HG02885 (cell line): ENCODE results near the gene OR2W3.

Source experiments
- ATAC-seq: cut with Tn5 transposase; IDR thresholded peaks from one replicate; pipeline ENCODE4 v1.9.1; 2021; ENCODE audit warnings: mild to moderate bottlenecking; ENCODE audit not compliant: unreplicated experiment, poor library complexity

OR2W3 gene

DNA sequence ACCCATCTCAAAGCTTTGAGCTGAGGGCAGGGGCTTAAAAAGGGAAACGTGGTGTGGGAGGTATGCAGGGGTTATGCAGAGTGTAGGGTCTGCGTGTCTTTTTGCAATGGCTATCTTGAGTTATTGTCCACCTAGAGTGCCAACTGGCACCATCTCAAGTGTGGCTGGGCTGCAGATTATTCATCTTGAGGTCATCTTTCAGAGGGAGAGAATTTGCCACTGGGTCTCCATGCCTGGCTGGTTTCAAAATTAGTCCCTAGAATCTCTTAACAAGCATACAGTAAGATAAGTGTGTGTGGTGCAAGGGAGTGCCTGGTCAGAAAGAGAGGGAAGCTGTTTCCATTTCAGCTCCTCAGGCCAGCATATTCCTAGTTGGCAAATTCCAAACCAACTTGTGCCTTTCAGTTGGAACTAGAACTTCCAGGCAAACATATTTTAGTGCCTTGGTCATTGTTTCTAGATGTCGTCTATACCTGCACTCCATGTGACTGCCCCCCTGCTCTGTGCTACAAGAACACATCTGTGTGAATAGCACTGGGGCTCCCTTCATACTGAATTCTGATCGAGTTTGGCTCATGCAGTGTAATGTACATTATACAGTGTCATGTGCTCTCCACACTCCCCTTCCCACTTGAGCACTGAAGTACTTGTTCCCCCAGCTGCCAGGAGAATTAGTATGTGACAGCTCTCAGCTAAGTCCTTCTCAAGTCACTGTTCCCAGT is 19.7 kb downstream of the OR2W3 start:
- no peak for ATAC-seq

DNA sequence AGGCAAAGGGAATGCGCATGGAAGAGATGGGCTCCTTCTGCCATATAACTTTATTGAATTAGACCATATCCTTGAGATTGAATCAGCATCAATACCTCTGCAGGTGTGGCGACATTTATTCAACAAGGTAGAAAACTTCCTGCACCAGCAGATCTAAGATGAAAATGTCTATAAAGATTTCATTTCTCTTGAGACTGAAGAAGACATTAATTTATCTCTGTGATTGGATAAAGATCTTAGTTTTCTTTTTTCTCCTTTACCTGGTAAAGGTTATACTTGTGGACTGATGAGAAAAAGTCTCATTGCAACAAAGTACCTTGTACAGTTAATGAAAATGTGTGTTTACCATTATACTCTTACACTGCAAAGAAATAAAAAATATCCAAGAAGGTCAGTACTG is 24.6 kb downstream of the OR2W3 start, which contains the start of gene OR2T8:
Gene OR2T8, plus strand, starts transcription at position 301 of the 400 bp plus-strand sequence. CDS start 766 bp downstream, outside the sequence.
- ATAC-seq = no peak

- ATAC-seq = no peak
Measured at GRCh38 chr1:247923941-247924340, 28.6 kb downstream of the OR2W3 start.

DNA sequence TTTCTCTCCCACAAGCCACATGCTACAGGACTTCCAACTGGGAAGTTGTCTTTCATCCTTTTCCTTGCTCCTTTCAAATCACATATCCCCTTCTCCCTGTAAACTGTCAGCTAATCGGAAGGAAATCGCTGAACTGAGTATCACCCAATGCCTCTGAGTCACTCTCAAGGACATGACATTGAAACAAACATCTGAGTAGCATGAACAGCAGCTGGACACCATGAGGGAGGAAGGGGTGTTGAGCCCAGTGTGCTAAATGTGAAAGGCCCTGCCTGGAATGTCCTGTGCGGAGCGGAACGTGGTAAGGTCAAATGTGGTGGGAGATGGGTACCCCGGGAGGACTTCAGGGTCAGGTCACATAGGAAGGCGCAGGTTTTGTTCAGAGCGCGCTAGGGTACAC is 29.5 kb downstream of the OR2W3 start, which contains the start of gene OR2AJ1:
Gene OR2AJ1, plus strand, starts transcription at position 22 of the 400 bp plus-strand sequence. CDS start 8,880 bp downstream, outside the sequence.
- ATAC-seq = no peak

DNA sequence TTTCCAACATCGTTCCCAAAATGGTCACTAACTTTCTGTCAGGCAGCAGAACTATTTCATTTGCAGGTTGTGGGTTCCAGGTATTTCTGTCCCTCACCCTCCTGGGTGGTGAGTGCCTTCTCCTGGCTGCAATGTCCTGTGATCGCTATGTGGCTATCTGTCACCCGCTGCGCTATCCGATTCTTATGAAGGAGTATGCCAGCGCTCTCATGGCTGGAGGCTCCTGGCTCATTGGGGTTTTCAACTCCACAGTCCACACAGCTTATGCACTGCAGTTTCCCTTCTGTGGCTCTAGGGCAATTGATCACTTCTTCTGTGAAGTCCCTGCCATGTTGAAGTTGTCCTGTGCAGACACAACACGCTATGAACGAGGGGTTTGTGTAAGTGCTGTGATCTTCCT is 38.6 kb downstream of the OR2W3 start:
- no peak for ATAC-seq

GRCh38 chr1:247935781-247936180 is 40.4 kb downstream of the OR2W3 start:
- no peak for ATAC-seq

DNA sequence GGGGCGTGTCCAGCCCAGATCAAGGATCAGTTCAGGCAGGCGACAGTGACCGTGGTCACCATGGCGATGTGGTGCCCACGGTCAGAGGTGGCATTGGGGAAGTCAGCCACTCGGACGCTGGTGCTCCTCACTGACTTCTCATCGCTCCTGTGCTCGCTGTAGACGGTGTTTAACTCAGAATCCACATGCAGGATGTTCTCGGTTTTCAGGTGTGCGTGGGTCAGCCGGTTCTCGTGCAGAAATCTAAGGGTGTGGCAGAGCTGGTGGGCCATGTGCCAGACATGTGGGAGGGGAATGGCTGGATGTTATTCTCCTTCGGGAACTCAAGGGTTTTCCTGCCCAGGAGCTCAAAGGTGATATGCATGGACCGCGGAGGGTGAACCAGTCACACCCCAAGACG is 41.0 kb downstream of the OR2W3 start:
- ATAC-seq = no peak

DNA sequence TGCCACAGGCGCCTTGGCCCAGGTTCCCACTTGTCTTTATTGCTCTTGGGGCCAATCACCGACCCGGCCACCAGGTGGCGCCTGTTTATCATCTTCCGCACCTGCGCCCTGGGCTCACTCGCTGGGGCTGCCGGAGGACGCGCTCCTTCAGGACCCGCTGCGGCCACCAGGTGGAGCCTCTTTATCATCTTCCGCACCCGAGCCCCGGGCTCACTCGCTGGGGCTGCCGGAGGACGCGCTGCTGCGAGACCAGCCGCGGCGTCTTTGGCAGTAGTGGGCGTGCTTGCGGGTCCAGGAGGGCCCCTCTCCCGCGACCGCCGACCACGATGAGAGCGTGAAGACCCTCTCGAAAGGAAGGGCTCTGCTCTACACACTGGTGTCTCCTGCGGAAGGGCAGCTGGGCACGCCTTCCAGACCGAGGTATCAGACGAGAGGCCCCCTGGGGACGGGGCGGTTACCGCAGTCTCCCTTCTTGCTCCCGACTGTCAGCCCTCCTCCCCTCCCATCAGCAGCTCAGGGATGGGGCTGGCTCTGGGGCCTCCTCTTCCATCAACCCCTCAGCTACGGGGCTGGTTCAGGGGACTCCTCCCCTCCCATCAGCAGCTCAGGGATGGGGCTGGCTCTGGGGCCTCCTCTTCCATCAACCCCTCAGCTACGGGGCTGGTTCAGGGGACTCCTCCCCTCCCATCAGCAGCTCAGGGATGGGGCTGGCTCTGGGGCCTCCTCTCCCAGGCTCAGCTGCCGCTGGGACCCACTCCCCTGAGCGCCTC is 41.8 kb downstream of the OR2W3 start:
- ATAC-seq = peak; percentile 99

DNA sequence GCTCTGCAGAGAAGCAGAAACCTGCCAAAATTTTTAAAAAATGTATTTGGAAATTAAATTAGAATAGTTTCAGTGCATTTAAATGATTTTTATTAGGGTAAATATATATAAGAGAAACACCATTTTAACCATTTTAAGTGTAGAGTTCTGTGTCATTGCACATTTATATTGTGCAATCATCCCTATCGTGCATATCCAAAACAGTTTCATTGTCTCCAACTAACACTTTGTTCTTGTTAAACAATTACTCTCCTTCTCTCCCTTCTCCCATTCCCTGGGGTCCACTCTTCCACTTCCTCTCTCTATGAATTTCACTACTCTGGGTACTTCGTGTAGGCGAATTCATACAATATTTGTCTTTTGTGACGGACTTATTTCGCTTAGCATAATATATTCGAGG is 47.2 kb downstream of the OR2W3 start:
- ATAC-seq = no peak
